Measurements from ENCODE around the gene CLEC3A.

DNA sequence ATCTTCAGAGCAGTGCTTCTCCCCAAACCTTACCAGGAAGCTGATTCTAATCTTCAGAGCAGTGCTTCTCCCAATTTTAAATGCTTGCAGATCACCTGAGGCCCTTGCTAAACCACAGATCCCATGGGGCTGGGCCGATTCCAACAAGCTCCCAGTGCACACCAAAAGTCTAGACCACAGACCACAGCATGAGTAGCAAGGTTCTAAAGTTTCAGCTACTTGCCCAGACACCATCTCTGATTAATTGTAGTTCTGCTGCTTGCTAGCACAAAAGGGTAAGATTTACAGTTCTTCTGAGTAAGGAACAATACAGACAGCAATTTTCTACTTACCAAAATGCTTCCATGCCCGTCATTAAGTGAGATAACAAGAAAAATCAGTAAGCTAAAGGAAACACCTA, 12.2 kb downstream of the CLEC3A start:
- TF ChIP-seq, protein P1, sequence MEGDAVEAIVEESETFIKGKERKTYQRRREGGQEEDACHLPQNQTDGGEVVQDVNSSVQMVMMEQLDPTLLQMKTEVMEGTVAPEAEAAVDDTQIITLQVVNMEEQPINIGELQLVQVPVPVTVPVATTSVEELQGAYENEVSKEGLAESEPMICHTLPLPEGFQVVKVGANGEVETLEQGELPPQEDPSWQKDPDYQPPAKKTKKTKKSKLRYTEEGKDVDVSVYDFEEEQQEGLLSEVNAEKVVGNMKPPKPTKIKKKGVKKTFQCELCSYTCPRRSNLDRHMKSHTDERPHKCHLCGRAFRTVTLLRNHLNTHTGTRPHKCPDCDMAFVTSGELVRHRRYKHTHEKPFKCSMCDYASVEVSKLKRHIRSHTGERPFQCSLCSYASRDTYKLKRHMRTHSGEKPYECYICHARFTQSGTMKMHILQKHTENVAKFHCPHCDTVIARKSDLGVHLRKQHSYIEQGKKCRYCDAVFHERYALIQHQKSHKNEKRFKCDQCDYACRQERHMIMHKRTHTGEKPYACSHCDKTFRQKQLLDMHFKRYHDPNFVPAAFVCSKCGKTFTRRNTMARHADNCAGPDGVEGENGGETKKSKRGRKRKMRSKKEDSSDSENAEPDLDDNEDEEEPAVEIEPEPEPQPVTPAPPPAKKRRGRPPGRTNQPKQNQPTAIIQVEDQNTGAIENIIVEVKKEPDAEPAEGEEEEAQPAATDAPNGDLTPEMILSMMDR (IDR thresholded peaks at IDR 0.05; ENCODE audit: insufficient read depth, low read depth, low read length) = no peak
- no peak for TF ChIP-seq EZH2 (IDR thresholded peaks at IDR 0.05; ENCODE audit: insufficient read depth, low read length)
